HS-27A (cell line): ENCODE measurements around the gene MRPL41.
"Not testable (repeated sequence)": the region's sequence is repeated elsewhere in the genome, so short reads cannot be mapped to it uniquely, and the experiment has no call there.

Experiments used
- DNase-seq: peaks from one replicate; pipeline ENCODE4 v3.0.0-alpha.2; 2012; ENCODE audit warnings: low read depth, missing footprints

Gene MRPL41

GRCh38 chr9:137522746-137523455 is 28.8 kb upstream of the MRPL41 start:
- no peak for DNase-seq

GRCh38 chr9:137524161-137524980 is 27.3 kb upstream of the MRPL41 start:
- DNase-seq, result no peak

- no peak for DNase-seq
Measured at GRCh38 chr9:137524981-137525317, 26.7 kb upstream of the MRPL41 start.

- DNase-seq, result no peak
Measured at GRCh38 chr9:137530331-137530730, 21.3 kb upstream of the MRPL41 start.

- no peak for DNase-seq
Measured at GRCh38 chr9:137531099-137531765, 20.4 kb upstream of the MRPL41 start.

- not testable (repeated sequence) for DNase-seq
Measured at GRCh38 chr9:137532891-137533468, 18.7 kb upstream of the MRPL41 start.

- DNase-seq, result no peak
Measured at GRCh38 chr9:137534256-137535119, 17.2 kb upstream of the MRPL41 start.

GRCh38 chr9:137535120-137535428 is 16.6 kb upstream of the MRPL41 start:
- DNase-seq, result no peak

GRCh38 chr9:137536594-137537131 is 15.0 kb upstream of the MRPL41 start:
- not testable (repeated sequence) for DNase-seq

- DNase-seq, result no peak
Measured at GRCh38 chr9:137538058-137538457, 13.6 kb upstream of the MRPL41 start.

- no peak for DNase-seq
Measured at GRCh38 chr9:137540536-137540935, 11.1 kb upstream of the MRPL41 start.

GRCh38 chr9:137542486-137542885 is 9.2 kb upstream of the MRPL41 start:
- no peak for DNase-seq

- no peak for DNase-seq
Measured at GRCh38 chr9:137543237-137543963, 8.3 kb upstream of the MRPL41 start.

GRCh38 chr9:137544176-137544760 is 7.4 kb upstream of the MRPL41 start:
- DNase-seq, result no peak

GRCh38 chr9:137545123-137545522 is 6.6 kb upstream of the MRPL41 start:
- no peak for DNase-seq

GRCh38 chr9:137547687-137548543 is 3.8 kb upstream of the MRPL41 start:
- no peak for DNase-seq

- no peak for DNase-seq
Measured at GRCh38 chr9:137550231-137550621, 1.5 kb upstream of the MRPL41 start, which contains the start of gene PNPLA7. TSS of gene PNPLA7 (minus strand) at chr9:137550402. CDS start at chr9:137550197, 205 bp downstream.

- DNase-seq, result not testable (repeated sequence)
Measured at GRCh38 chr9:137550958-137551263, 768 bp upstream of the MRPL41 start.

- no peak for DNase-seq
Measured at GRCh38 chr9:137552022-137552768, 516 bp downstream of the MRPL41 start.
